ENCODE measurements around the gene OR10G3.

Gene OR10G3

GRCh38 chr14:21536418-21537089 is 43.3 kb downstream of the OR10G3 start:
- Histone ChIP-seq H3K36me3 (ENCODE audit: control insufficient read depth in 1 of 2, insufficient read depth in 2 of 2, low read length in 2 of 2) (no peaks in the 10 kb centered on the region), H3K4me3 (ENCODE audit: low read depth in 1 of 2, low read length in 2 of 2) (peak overlapping the region; percentile 35 to 50), H3K4me1 (ENCODE audit: control insufficient read depth in 1 of 2, insufficient read depth in 2 of 2, low read length in 2 of 2) (no peaks in the 10 kb centered on the region), H3K27me3 (ENCODE audit: control insufficient read depth in 1 of 2, insufficient read depth in 2 of 2, low read length in 2 of 2) (peaks cover 27 to 30% of the 10 kb centered on the region in 2 donors), H3K9me3 (ENCODE audit: control insufficient read depth in 1 of 2, low read length in 2 of 2) (no peaks in the 10 kb centered on the region), H3K27ac (ENCODE audit: low read depth, low read length) (no peak overlapping the region), H3K9ac (ENCODE audit: low read depth in 1 of 2, low read length in 2 of 2) (no peak overlapping the region)

GRCh38 chr14:21535545-21536417 is 44.1 kb downstream of the OR10G3 start:
- H3K27me3 ChIP-seq (ENCODE audit: control insufficient read depth in 1 of 2, insufficient read depth in 2 of 2, low read length in 2 of 2) = peaks cover 27 to 30% of the 10 kb centered on the region in 2 donors
- H3K27ac ChIP-seq (ENCODE audit: low read depth, low read length) = no peak overlapping the region
- no peak overlapping the region for H3K9ac ChIP-seq (ENCODE audit: low read depth in 1 of 2, low read length in 2 of 2)
- H3K4me3 ChIP-seq (ENCODE audit: low read depth in 1 of 2, low read length in 2 of 2) = peak overlapping the region in 1 of 2 donors; percentile 35
- no peaks in the 10 kb centered on the region for H3K36me3 ChIP-seq (ENCODE audit: control insufficient read depth in 1 of 2, insufficient read depth in 2 of 2, low read length in 2 of 2)
- H3K4me1 ChIP-seq (ENCODE audit: control insufficient read depth in 1 of 2, insufficient read depth in 2 of 2, low read length in 2 of 2) = no peaks in the 10 kb centered on the region
- H3K9me3 ChIP-seq (ENCODE audit: control insufficient read depth in 1 of 2, low read length in 2 of 2) = no peaks in the 10 kb centered on the region

- H3K27me3 ChIP-seq (ENCODE audit: control insufficient read depth in 1 of 2, insufficient read depth in 2 of 2, low read length in 2 of 2) = peaks cover 27 to 30% of the 10 kb centered on the region in 2 donors
These were observed 45.3 kb downstream of the OR10G3 start for GRCh38 chr14:21534576-21534975.

GRCh38 chr14:21533294-21533693 is 46.6 kb downstream of the OR10G3 start:
- Histone ChIP-seq H3K9ac (ENCODE audit: low read depth in 1 of 2, low read length in 2 of 2) (no peak overlapping the region), H3K36me3 (ENCODE audit: control insufficient read depth in 1 of 2, insufficient read depth in 2 of 2, low read length in 2 of 2) (no peaks in the 10 kb centered on the region), H3K4me3 (ENCODE audit: low read depth in 1 of 2, low read length in 2 of 2) (no peak overlapping the region), H3K27ac (ENCODE audit: low read depth, low read length) (no peak overlapping the region), H3K27me3 (ENCODE audit: control insufficient read depth in 1 of 2, insufficient read depth in 2 of 2, low read length in 2 of 2) (peaks cover 26 to 27% of the 10 kb centered on the region in 2 donors), H3K4me1 (ENCODE audit: control insufficient read depth in 1 of 2, insufficient read depth in 2 of 2, low read length in 2 of 2) (no peaks in the 10 kb centered on the region), H3K9me3 (ENCODE audit: control insufficient read depth in 1 of 2, low read length in 2 of 2) (no peaks in the 10 kb centered on the region)

More at GRCh38 chr14:21534576-21534975, 45.3 kb downstream of the OR10G3 start:
- H3K27ac ChIP-seq (ENCODE audit: low read depth, low read length) = no peak overlapping the region
- no peaks in the 10 kb centered on the region for H3K36me3 ChIP-seq (ENCODE audit: control insufficient read depth in 1 of 2, insufficient read depth in 2 of 2, low read length in 2 of 2)
- H3K4me3 ChIP-seq (ENCODE audit: low read depth in 1 of 2, low read length in 2 of 2) = no peak overlapping the region
- H3K9ac ChIP-seq (ENCODE audit: low read depth in 1 of 2, low read length in 2 of 2) = no peak overlapping the region
- no peaks in the 10 kb centered on the region for H3K9me3 ChIP-seq (ENCODE audit: control insufficient read depth in 1 of 2, low read length in 2 of 2)
- no peaks in the 10 kb centered on the region for H3K4me1 ChIP-seq (ENCODE audit: control insufficient read depth in 1 of 2, insufficient read depth in 2 of 2, low read length in 2 of 2)

GRCh38 chr14:21529515-21529914 is 50.4 kb downstream of the OR10G3 start:
- Histone ChIP-seq H3K4me3 (ENCODE audit: low read depth in 1 of 2, low read length in 2 of 2) (no peak overlapping the region), H3K27ac (ENCODE audit: low read depth, low read length) (no peak overlapping the region)

GRCh38 chr14:21528381-21529348 is 51.2 kb downstream of the OR10G3 start:
- Histone ChIP-seq H3K9ac (ENCODE audit: low read depth in 1 of 2, low read length in 2 of 2) (no peak overlapping the region), H3K27ac (ENCODE audit: low read depth, low read length) (no peak overlapping the region), H3K4me3 (ENCODE audit: low read depth in 1 of 2, low read length in 2 of 2) (no peak overlapping the region), H3K27me3 (ENCODE audit: control insufficient read depth in 1 of 2, insufficient read depth in 2 of 2, low read length in 2 of 2) (peaks cover 0 to 4% of the 10 kb centered on the region in 2 donors), H3K4me1 (ENCODE audit: control insufficient read depth in 1 of 2, insufficient read depth in 2 of 2, low read length in 2 of 2) (peaks cover 3 to 9% of the 10 kb centered on the region in 2 donors), H3K9me3 (ENCODE audit: control insufficient read depth in 1 of 2, low read length in 2 of 2) (no peaks in the 10 kb centered on the region), H3K36me3 (ENCODE audit: control insufficient read depth in 1 of 2, insufficient read depth in 2 of 2, low read length in 2 of 2) (no peaks in the 10 kb centered on the region)

More at GRCh38 chr14:21529515-21529914, 50.4 kb downstream of the OR10G3 start:
- Histone ChIP-seq H3K9ac (ENCODE audit: low read depth in 1 of 2, low read length in 2 of 2) (no peak overlapping the region), H3K9me3 (ENCODE audit: control insufficient read depth in 1 of 2, low read length in 2 of 2) (no peaks in the 10 kb centered on the region), H3K36me3 (ENCODE audit: control insufficient read depth in 1 of 2, insufficient read depth in 2 of 2, low read length in 2 of 2) (no peaks in the 10 kb centered on the region), H3K27me3 (ENCODE audit: control insufficient read depth in 1 of 2, insufficient read depth in 2 of 2, low read length in 2 of 2) (peaks cover 3 to 8% of the 10 kb centered on the region in 2 donors), H3K4me1 (ENCODE audit: control insufficient read depth in 1 of 2, insufficient read depth in 2 of 2, low read length in 2 of 2) (peaks cover 3 to 9% of the 10 kb centered on the region in 2 donors)

- Histone ChIP-seq H3K4me3 (ENCODE audit: low read depth in 1 of 2, low read length in 2 of 2) (no peak overlapping the region), H3K27ac (ENCODE audit: low read depth, low read length) (no peak overlapping the region)
These were observed 52.6 kb downstream of the OR10G3 start for GRCh38 chr14:21527318-21527679.

GRCh38 chr14:21526672-21527317 is 53.1 kb downstream of the OR10G3 start:
- Histone ChIP-seq H3K4me1 (ENCODE audit: control insufficient read depth in 1 of 2, insufficient read depth in 2 of 2, low read length in 2 of 2) (peaks cover 3 to 9% of the 10 kb centered on the region in 2 donors), H3K27ac (ENCODE audit: low read depth, low read length) (no peak overlapping the region), H3K27me3 (ENCODE audit: control insufficient read depth in 1 of 2, insufficient read depth in 2 of 2, low read length in 2 of 2) (no peaks in the 10 kb centered on the region), H3K9me3 (ENCODE audit: control insufficient read depth in 1 of 2, low read length in 2 of 2) (no peaks in the 10 kb centered on the region), H3K4me3 (ENCODE audit: low read depth in 1 of 2, low read length in 2 of 2) (peak overlapping the region; percentile 69 to 71), H3K9ac (ENCODE audit: low read depth in 1 of 2, low read length in 2 of 2) (peak overlapping the region in 1 of 2 donors; percentile 51), H3K36me3 (ENCODE audit: control insufficient read depth in 1 of 2, insufficient read depth in 2 of 2, low read length in 2 of 2) (no peaks in the 10 kb centered on the region)

More at GRCh38 chr14:21527318-21527679, 52.6 kb downstream of the OR10G3 start:
- H3K27me3 ChIP-seq (ENCODE audit: control insufficient read depth in 1 of 2, insufficient read depth in 2 of 2, low read length in 2 of 2) = no peaks in the 10 kb centered on the region
- no peaks in the 10 kb centered on the region for H3K36me3 ChIP-seq (ENCODE audit: control insufficient read depth in 1 of 2, insufficient read depth in 2 of 2, low read length in 2 of 2)
- H3K9ac ChIP-seq (ENCODE audit: low read depth in 1 of 2, low read length in 2 of 2) = no peak overlapping the region
- H3K4me1 ChIP-seq (ENCODE audit: control insufficient read depth in 1 of 2, insufficient read depth in 2 of 2, low read length in 2 of 2) = peaks cover 3 to 9% of the 10 kb centered on the region in 2 donors
- no peaks in the 10 kb centered on the region for H3K9me3 ChIP-seq (ENCODE audit: control insufficient read depth in 1 of 2, low read length in 2 of 2)

- no peaks in the 10 kb centered on the region for H3K27me3 ChIP-seq (ENCODE audit: control insufficient read depth in 1 of 2, insufficient read depth in 2 of 2, low read length in 2 of 2)
- no peaks in the 10 kb centered on the region for H3K9me3 ChIP-seq (ENCODE audit: control insufficient read depth in 1 of 2, low read length in 2 of 2)
- H3K4me1 ChIP-seq (ENCODE audit: control insufficient read depth in 1 of 2, insufficient read depth in 2 of 2, low read length in 2 of 2) = peaks cover 3 to 9% of the 10 kb centered on the region in 2 donors
- H3K4me3 ChIP-seq (ENCODE audit: low read depth in 1 of 2, low read length in 2 of 2) = peak within 1 kb of the TSS; percentile 69 to 71
- no peak within 1 kb of the TSS for H3K27ac ChIP-seq (ENCODE audit: low read depth, low read length)
- H3K36me3 ChIP-seq (ENCODE audit: control insufficient read depth in 1 of 2, insufficient read depth in 2 of 2, low read length in 2 of 2) = no peaks in the 10 kb centered on the region
- peak within 1 kb of the TSS in 1 of 2 donors; percentile 51 for H3K9ac ChIP-seq (ENCODE audit: low read depth in 1 of 2, low read length in 2 of 2)
These were observed 53.8 kb downstream of the OR10G3 start, which contains the start of gene SALL2 for GRCh38 chr14:21525962-21526671. Gene SALL2, minus strand, starts transcription at chr14:21526346. Its CDS starts 219 bp downstream, at chr14:21526127.
